GM18507 (cell line): ENCODE data around the gene MUC16.
"Not testable (repeated sequence)": the region's sequence is repeated elsewhere in the genome, so short reads cannot be mapped to it uniquely, and the experiment has no call there.

ENCODE experiments used
- DNase-seq: peaks from one replicate; pipeline ENCODE4 v3.0.0; 2011; ENCODE audit warnings: low read depth; ENCODE audit not compliant: insufficient read length; ENCODE audit errors: extremely low spot score
- FAIRE-seq: peaks from 2 replicates; lab custom pipeline; 2011; peaks lifted over from hg19 to GRCh38; lab: Jason Lieb, UNC

MUC16 gene

GRCh38 chr19:9009935-9010651 lies at the start of gene MUC16:
MUC16 (minus strand) TSS chr19:9010409.
- FAIRE-seq: no peak
- no peak for DNase-seq

- DNase-seq: no peak
- FAIRE-seq: no peak
Observed at GRCh38 chr19:9058905-9059667, 48.9 kb upstream of the MUC16 start.

DNA sequence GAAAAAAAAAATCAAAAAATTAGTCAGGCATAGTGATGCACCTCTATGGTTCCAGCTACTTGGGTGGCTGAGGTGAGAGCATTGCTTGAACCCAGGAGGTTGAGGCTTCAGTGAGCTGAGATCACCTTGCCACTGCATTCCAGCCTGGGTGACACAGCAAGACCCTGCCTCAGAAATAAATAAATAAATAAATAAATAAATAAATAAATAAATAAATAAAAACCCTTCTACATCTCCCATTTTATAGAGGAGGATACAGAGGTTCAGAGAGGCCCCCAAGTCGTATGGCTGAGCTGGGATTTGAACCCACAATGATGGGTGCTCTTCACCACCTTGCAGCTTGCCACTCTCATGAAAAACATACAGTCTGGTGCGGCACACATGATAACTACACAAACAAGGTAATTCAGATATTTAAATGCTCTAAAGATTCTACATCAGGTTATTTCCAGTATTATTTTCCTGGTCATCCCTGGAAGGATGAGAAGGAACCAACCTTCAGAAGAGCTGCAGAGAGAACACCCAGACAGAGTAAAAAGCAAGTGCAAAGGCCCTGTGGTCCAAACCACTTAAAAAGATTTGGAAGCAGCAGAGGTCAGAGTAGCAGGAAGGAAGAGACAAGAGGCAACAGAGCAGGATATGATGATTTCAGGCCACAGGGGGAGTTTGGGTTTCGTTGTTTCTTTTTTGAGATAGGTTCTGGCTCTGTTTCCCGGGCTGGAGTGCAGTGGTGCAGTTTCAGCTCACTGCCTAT lies 47.5 kb upstream of the MUC16 start:
- no peak for DNase-seq
- no peak for FAIRE-seq

- DNase-seq, FAIRE-seq: not testable (repeated sequence)
Observed at GRCh38 chr19:9056131-9056530, 45.9 kb upstream of the MUC16 start.

DNA sequence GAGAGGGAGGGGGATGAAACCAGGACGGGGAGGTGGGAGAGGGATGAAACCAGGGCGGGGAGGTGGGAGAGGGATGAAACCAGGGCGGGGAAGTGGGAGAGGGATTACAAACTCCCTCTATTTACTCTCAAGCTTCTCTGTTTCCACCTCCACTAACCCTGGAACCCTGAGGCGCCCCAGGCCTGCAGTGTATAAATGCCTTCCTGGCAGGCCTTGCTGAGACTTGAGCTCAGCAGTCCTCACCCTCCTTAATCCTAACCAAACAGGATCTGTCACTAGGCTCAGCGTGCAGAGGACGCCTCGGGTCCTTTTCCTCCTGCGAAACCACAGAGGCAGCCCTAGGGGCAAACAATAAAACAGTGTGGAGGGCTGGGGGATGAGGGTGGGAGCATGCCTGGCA lies 44.6 kb upstream of the MUC16 start:
- no peak for FAIRE-seq

GRCh38 chr19:9054207-9054606 lies 44.0 kb upstream of the MUC16 start:
- DNase-seq (no peak), FAIRE-seq (no peak)

More for the DNA sequence above, 44.6 kb upstream of the MUC16 start:
- no peak for DNase-seq

DNA sequence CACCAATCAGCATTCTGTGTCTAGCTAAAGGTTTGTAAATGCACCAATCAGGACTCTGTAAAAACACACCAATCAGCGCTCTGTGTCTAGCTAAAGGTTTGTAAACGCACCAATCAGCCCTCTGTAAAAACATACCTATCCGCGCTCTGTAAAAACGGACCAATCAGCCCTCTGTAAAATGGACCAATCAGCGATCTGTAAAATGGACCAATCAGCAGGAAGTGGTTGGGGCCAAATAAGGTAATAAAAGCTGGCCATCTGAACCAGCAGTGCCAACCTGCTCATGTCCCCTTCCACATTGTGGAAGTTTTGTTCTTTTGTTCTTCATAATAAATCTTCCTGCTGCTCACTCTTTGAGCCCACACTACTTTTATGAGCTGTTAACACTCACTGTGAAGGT lies 43.5 kb upstream of the MUC16 start:
- FAIRE-seq, DNase-seq: not testable (repeated sequence)

DNA sequence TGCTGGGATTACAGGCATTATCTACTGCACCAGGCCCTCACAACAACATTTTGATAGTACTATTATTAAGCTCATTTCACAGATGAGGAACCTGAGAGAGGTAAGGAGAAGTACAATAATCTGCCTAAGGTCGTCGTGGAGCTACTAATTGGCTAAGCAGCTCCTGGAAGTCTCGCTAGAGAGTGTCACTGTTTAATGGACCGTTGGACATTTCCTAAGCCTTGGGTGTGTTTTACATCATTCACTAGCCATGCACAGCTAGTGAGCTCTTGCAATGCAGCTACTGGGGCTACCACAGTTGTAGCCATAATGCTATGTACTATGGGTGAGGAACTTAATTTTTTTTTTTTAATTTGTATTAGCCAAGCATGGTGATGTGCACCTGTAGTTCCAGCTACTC lies 42.7 kb upstream of the MUC16 start:
- FAIRE-seq (no peak), DNase-seq (no peak)

- DNase-seq: no peak
- FAIRE-seq: no peak
Observed at GRCh38 chr19:9046694-9047093, 36.5 kb upstream of the MUC16 start.

- FAIRE-seq: no peak
- DNase-seq: no peak
Observed at GRCh38 chr19:9044449-9044848, 34.2 kb upstream of the MUC16 start.

DNA sequence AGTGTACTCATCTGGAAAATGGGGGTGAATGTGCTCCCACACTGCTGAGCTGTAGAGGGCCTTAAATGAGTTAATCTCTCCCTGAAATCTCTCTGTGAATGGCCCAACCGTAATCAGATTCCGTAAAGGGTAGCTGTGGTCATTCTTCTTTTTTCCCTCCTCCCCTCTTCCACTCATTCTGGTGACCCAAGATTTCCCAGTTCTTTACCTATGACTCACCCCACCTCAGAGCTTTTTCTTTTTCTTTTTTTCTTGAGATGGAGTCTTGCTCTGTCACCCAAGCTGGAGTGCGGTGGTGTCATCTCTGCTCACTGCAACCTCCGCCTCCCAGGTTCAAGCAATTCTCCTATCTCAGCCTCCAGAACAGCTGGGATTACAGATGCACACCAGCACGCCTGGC lies 33.3 kb upstream of the MUC16 start:
- no peak for DNase-seq
- no peak for FAIRE-seq

DNA sequence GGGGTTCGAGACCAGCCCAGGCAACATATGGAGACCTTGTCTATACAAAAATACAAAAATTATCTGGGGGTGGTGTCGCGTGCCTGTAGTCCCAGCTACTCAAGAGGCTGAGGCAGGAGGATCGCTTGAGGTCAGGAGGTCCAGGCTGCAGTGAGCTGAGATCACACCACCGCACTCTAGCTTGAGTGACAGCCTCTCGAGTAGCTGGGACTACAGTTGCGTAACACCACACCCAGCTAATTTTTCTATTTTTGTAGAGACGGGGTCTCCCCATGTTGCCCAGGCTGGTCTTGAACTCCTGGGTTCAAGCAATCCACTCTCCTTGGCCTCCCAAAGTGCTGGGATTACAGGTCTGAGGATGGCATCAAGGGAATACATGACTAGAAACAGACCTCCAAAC lies 30.8 kb upstream of the MUC16 start:
- DNase-seq (no peak), FAIRE-seq (no peak)

- DNase-seq (no peak), FAIRE-seq (no peak)
Observed at GRCh38 chr19:9040131-9040530, 29.9 kb upstream of the MUC16 start.

DNA sequence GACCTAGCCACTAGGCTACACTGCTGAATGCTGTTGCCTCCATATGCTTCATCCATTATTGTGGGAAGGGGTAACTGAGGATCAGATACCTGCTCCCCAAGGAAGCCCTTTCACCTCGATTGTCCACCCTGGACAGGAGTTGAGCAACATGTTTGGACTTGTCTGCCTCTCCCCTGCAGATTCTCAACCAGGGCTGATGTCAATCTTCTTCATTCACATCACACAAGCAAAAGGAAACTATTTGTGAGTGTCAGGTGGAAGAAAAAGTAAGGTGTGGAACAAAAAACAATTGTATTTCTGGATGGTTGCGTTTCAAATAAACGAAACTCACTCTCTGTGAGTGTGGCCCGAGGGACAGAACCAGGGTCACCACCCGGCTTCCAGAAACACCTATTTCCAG lies 29.5 kb upstream of the MUC16 start:
- no peak for DNase-seq
- FAIRE-seq: no peak

DNA sequence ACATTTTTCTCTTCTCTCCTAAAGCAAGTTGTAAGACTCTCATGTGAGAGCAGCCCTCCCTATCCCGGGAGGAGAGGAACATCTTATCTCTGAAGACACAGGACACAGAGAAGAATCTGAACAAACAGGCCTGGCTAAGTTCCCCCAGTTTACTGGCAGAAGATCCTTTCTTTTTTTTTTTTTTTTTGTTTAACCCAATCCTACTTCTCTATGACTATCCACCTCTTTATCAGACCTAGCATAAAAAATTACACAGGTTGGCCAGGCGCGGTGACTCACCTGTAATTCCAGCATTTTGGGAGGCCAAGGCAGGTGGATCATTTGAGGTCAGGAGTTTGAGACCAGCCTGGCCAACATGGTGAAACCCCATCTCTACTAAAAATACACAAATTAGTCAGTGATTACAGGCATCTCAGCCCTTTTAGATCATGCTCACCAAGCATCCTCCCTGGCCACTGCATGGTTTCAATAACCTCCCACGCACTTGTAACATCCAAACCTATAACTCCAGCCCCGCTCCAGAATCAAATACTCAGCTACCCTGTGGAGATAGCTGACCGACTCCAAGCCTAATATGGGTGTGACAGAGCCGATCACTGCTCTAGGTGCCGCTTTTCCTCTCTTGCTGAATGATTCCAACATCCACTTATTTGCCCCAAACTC lies 27.3 kb upstream of the MUC16 start:
- FAIRE-seq: no peak

GRCh38 chr19:9032136-9032631 lies 22.0 kb upstream of the MUC16 start:
- FAIRE-seq (no peak), DNase-seq (no peak)

More for the DNA sequence above, 27.3 kb upstream of the MUC16 start:
- no peak for DNase-seq

GRCh38 chr19:9018163-9018875 lies 8.1 kb upstream of the MUC16 start:
- FAIRE-seq (no peak), DNase-seq (no peak)

- DNase-seq (no peak), FAIRE-seq (no peak)
Observed at GRCh38 chr19:9014803-9015202, 4.6 kb upstream of the MUC16 start.

DNA sequence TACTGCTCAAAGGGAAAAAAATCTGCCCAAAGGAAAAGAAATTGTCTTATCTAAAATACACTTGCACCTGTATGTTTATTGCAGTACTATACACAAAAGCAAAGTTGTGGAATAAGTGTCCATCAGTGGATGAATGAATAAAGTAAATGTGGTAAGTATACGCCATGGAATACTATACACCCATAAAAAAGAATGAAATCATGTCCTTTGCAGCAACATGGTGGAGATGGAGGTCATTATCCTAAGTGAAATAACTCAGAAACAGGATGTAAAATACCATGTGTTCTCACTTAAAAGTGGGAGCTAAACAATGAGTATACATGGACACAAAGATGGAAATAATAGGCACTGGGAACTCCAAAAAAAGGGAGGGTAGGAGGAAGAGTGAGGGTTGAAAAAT lies 3.8 kb upstream of the MUC16 start:
- FAIRE-seq: no peak

More for the DNA sequence above, 3.8 kb upstream of the MUC16 start:
- no peak for DNase-seq
